HepG2 (cell line): ENCODE results near the gene FCGR3A. TPM values are rescaled to one million over a fixed set of nuclear protein-coding genes. Genes with fewer than 3 reads are reported as not detected.
A peak's percentile ranks its signal among the peaks of the same experiment; 100 is the strongest.
"Not testable (repeated sequence)": the region's sequence is repeated elsewhere in the genome, so short reads cannot be mapped to it uniquely, and the experiment has no call there.

Source experiments
- CBFB ChIP-seq: sonication (generic); formaldehyde crosslinking; IDR thresholded peaks from 2 replicates; pipeline ENCODE4 v1.4.0; 2020; ENCODE audit warnings: missing genetic modification reagents
- CBX2 ChIP-seq, 2 experiments: fragments of 200-600 bp in 1 of 2; sonication (generic); formaldehyde crosslinking in 1 of 2; IDR thresholded peaks; 2 replicates each; pipeline versions ENCODE4 v1.7.0 to v1.8.1; 2018 to 2022; ENCODE audit warnings: low read depth in 2 of 2, low read length in 1 of 2, mild to moderate bottlenecking in 1 of 2, missing genetic modification reagents in 1 of 2
- EEA1 ChIP-seq: sonication (generic); formaldehyde crosslinking; IDR thresholded peaks from 2 replicates; pipeline ENCODE4 v1.5.1; 2020; ENCODE audit warnings: mild to moderate bottlenecking, missing genetic modification reagents, borderline replicate concordance
- ERF ChIP-seq: IDR thresholded peaks from 2 replicates; pipeline ENCODE4 v1.6.1; 2018; ENCODE audit warnings: missing biosample characterization, missing genetic modification reagents
- GATAD1 ChIP-seq: IDR thresholded peaks from 2 replicates; pipeline ENCODE4 v1.6.1; 2016; ENCODE audit warnings: missing genetic modification reagents, missing compliant biosample characterization
- GATAD2A ChIP-seq: IDR thresholded peaks from 2 replicates; pipeline ENCODE4 v1.6.1; 2016
- HOXA3 ChIP-seq: sonication (generic); formaldehyde crosslinking; IDR thresholded peaks from 2 replicates; pipeline ENCODE4 v1.5.0; 2020; ENCODE audit warnings: missing genetic modification reagents
- ISL2 ChIP-seq: sonication (generic); formaldehyde crosslinking; IDR thresholded peaks from 2 replicates; pipeline ENCODE4 v1.5.0; 2020; ENCODE audit warnings: missing genetic modification reagents
- MIER3 ChIP-seq: IDR thresholded peaks from 2 replicates; pipeline ENCODE4 v1.6.1; 2016; ENCODE audit warnings: missing compliant biosample characterization, borderline replicate concordance
- MIXL1 ChIP-seq: IDR thresholded peaks from 2 replicates; pipeline ENCODE4 v1.6.1; 2016
- NKX3-1 ChIP-seq: sonication (generic); formaldehyde crosslinking; IDR thresholded peaks from 2 replicates; pipeline ENCODE4 v1.5.0; 2020; ENCODE audit warnings: missing genetic modification reagents
- RFXAP ChIP-seq: sonication (generic); formaldehyde crosslinking; IDR thresholded peaks from 2 replicates; pipeline ENCODE4 v1.4.0; 2020; ENCODE audit warnings: missing genetic modification reagents, borderline replicate concordance
- SMYD3 ChIP-seq: sonication (generic); formaldehyde crosslinking; IDR thresholded peaks from 2 replicates; pipeline ENCODE4 v1.8.1; 2023; ENCODE audit warnings: mild to moderate bottlenecking, missing genetic modification reagents
- TARDBP ChIP-seq: sonication (generic); formaldehyde crosslinking; IDR thresholded peaks from 2 replicates; pipeline ENCODE4 v1.8.0; 2022; ENCODE audit warnings: mild to moderate bottlenecking, missing genetic modification reagents
- ZBTB7B ChIP-seq: sonication (generic); formaldehyde crosslinking; IDR thresholded peaks from 2 replicates; pipeline ENCODE4 v1.4.0; 2020; ENCODE audit warnings: missing genetic modification reagents
- ZEB1 ChIP-seq: IDR thresholded peaks from 2 replicates; pipeline ENCODE4 v1.6.1; 2012; ENCODE audit warnings: mild to moderate bottlenecking, low read depth, inconsistent platforms; ENCODE audit not compliant: insufficient replicate concordance
- ZMYM3 ChIP-seq: sonication (generic); formaldehyde crosslinking; IDR thresholded peaks from 2 replicates; pipeline ENCODE4 v1.5.1; 2020; ENCODE audit warnings: mild to moderate bottlenecking, missing genetic modification reagents
- ZMYM4 ChIP-seq: sonication (generic); formaldehyde crosslinking; IDR thresholded peaks from 2 replicates; pipeline ENCODE4 v1.8.1; 2023; ENCODE audit warnings: mild to moderate bottlenecking, missing genetic modification reagents
- ZNF160 ChIP-seq: sonication (generic); formaldehyde crosslinking; IDR thresholded peaks from 2 replicates; pipeline ENCODE4 v1.8.0; 2022; ENCODE audit warnings: mild to moderate bottlenecking, inconsistent platforms, missing genetic modification reagents
- ZNF501 ChIP-seq: sonication (generic); formaldehyde crosslinking; IDR thresholded peaks from 2 replicates; pipeline ENCODE4 v1.5.1; 2020; ENCODE audit warnings: mild to moderate bottlenecking, moderate library complexity, missing genetic modification reagents
- ZNF563 ChIP-seq: sonication (generic); formaldehyde crosslinking; IDR thresholded peaks from 2 replicates; pipeline ENCODE4 v1.8.0; 2022; ENCODE audit warnings: mild to moderate bottlenecking, moderate library complexity, missing genetic modification reagents
- ZNF619 ChIP-seq: sonication (generic); formaldehyde crosslinking; IDR thresholded peaks from 2 replicates; pipeline ENCODE4 v1.4.0; 2020; ENCODE audit warnings: mild to moderate bottlenecking, missing genetic modification reagents
- ZNF629 ChIP-seq: sonication (generic); formaldehyde crosslinking; conservative IDR thresholded peaks from 2 replicates; pipeline ENCODE4 v1.5.0; 2020; ENCODE audit warnings: missing genetic modification reagents
- ZNF788 ChIP-seq: sonication (generic); formaldehyde crosslinking; IDR thresholded peaks from 2 replicates; pipeline ENCODE4 v1.5.0; 2020; ENCODE audit warnings: mild to moderate bottlenecking, missing genetic modification reagents, borderline replicate concordance
- ZNF891 ChIP-seq: sonication (generic); formaldehyde crosslinking; IDR thresholded peaks from 2 replicates; pipeline ENCODE4 v1.5.0; 2020; ENCODE audit warnings: mild to moderate bottlenecking, missing genetic modification reagents
- ZSCAN20 ChIP-seq: sonication (generic); formaldehyde crosslinking; IDR thresholded peaks from 2 replicates; pipeline ENCODE4 v1.4.0; 2020; ENCODE audit warnings: missing genetic modification reagents, mild to moderate bottlenecking, borderline replicate concordance
- ZSCAN29 ChIP-seq: sonication (generic); formaldehyde crosslinking; conservative IDR thresholded peaks from 2 replicates; pipeline ENCODE4 v1.4.0; 2020; ENCODE audit warnings: mild to moderate bottlenecking, missing genetic modification reagents
- polyA plus RNA-seq, 8 experiments: library from polyadenylated mRNA; depleted of rRNA in 3 of 8; stranded (reverse) in 7 of 8; unstranded in 1 of 8; fragments of >200 nt; fragmentation: Illumina TruSeq in 4 of 8; extraction: Trizol in 4 of 8; gene quantifications; 2 replicates each; pipeline versions ENCODE4 v1.2.1 to v1.2.3, GENCODE V29; 2011 to 2016; ENCODE audit warnings: low read depth in 4 of 8, missing spikeins in 1 of 8, mixed read lengths in 1 of 8; ENCODE audit not compliant: insufficient read depth in 1 of 8
- total RNA-seq, 5 experiments: library from RNA; depleted of rRNA; stranded (reverse); fragments of >200 nt; fragmentation: Illumina TruSeq; extraction: Trizol; gene quantifications; 2 replicates each; pipeline ENCODE4 v1.2.3, GENCODE V29; 2016; ENCODE audit warnings: low read depth in 1 of 5
- TF ChIP-seq, protein P1 (sequence below): sonication (generic); formaldehyde crosslinking; IDR thresholded peaks from 2 replicates; pipeline ENCODE4 v1.8.0; 2022; ENCODE audit warnings: mild to moderate bottlenecking, missing genetic modification reagents
- TF ChIP-seq, protein P2 (sequence below): IDR thresholded peaks from 2 replicates; pipeline ENCODE4 v1.6.1; 2016; ENCODE audit warnings: mild to moderate bottlenecking

FCGR3A gene
- total and polyA plus RNA-seq, 2 of the 13 experiments (the other 11 are each of a cell fraction or from before 2014, with no cell fraction given) = not detected

DNA sequence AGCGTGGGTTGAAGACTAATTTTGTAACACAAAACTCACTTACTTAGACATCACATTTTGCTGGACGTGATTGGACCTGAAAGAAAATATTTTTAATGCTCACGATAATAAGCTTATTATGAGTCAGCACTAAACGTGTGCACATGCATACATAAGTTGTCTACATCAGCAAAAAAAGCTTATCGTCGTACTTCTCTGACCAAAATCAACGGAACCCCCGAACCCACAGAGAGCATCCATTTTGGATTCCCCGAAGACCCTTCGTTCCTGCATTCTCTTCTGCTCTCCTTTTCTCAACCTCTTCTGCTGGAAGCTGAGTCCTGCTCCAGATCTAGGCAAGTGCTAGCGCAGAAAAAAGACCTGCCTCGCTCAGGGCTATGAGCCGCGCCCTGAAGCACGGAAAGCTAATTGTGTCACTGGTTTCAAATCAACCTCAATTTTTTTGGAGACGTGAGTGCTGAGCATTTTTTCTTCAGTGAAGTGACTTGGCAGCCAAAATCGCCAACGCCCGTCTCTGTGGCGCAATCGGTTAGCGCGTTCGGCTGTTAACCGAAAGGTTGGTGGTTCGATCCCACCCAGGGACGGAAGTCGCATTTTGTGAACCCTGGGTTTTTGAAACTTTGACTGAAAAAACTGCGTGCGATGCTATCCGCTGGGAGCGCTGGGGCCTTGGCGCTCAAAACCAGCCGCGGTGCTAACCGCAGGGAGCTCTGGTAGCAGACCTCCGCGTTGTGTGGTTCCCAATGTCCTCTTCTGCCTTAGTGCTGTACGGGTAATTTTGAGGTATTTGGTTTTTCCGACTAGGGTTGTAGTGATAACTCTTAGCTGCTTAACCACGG is 9.7 kb downstream of the FCGR3A start (continued):
- TF ChIP-seq CBX2 (IDR thresholded peaks at IDR 0.05; ENCODE audit: low read depth, low read length) = not testable (repeated sequence)
- TF ChIP-seq CBX2 (CRISPR knock-in tag; IDR thresholded peaks at IDR 0.05; ENCODE audit: low read depth) (0 out of 2 replicates have a peak, but pooled peaks have one; percentile 49), TARDBP (peak; percentile 50; the same call in 1 of the 2 replicates), ZNF788 (CRISPR knock-in tag) (peak; percentile 72; the same call in 1 of the 2 replicates), ERF (CRISPR knock-in tag) (peak; percentile 44), ZNF563 (0 out of 2 replicates have a peak, but pooled peaks have one; percentile 19), ZMYM4 (CRISPR knock-in tag) (peak; percentile 57; the same call in 1 of the 2 replicates), RFXAP (peak; percentile 59; the same call in 1 of the 2 replicates), EEA1 (CRISPR knock-in tag) (peak; percentile 53; the same call in 1 of the 2 replicates), NKX3-1 (peak; percentile 67; the same call in 1 of the 2 replicates), ZNF891 (CRISPR knock-in tag) (peak; percentile 71; the same call in 1 of the 2 replicates), ZNF501 (CRISPR knock-in tag) (peak; percentile 58; the same call in 1 of the 2 replicates), GATAD2A (CRISPR knock-in tag) (peak; percentile 62), GATAD1 (CRISPR knock-in tag) (peak; percentile 49; the same call in 1 of the 2 replicates), HOXA3 (CRISPR knock-in tag) (peak; percentile 70; the same call in 1 of the 2 replicates), ZNF619 (0 out of 2 replicates have a peak, but pooled peaks have one; percentile 45), CBFB (peak; percentile 55; the same call in 1 of the 2 replicates), ZSCAN20 (CRISPR knock-in tag) (0 out of 2 replicates have a peak, but pooled peaks have one; percentile 39), ZNF629 (CRISPR knock-in tag) (peak; percentile 50; the same call in 1 of the 2 replicates), ZBTB7B (peak; percentile 48; the same call in 1 of the 2 replicates), ZMYM3 (peak; percentile 77), SMYD3 (0 out of 2 replicates have a peak, but pooled peaks have one; percentile 31), ISL2 (CRISPR knock-in tag) (peak; percentile 72), MIER3 (CRISPR knock-in tag) (peak; percentile 57; the same call in 1 of the 2 replicates), MIXL1 (CRISPR knock-in tag) (0 out of 2 replicates have a peak, but pooled peaks have one; percentile 29), ZNF160 (0 out of 2 replicates have a peak, but pooled peaks have one; percentile 60), ZEB1 (peak; percentile 39), ZSCAN29 (CRISPR knock-in tag) (0 out of 2 replicates have a peak, but pooled peaks have one; percentile 59)
- TF ChIP-seq, protein P1, sequence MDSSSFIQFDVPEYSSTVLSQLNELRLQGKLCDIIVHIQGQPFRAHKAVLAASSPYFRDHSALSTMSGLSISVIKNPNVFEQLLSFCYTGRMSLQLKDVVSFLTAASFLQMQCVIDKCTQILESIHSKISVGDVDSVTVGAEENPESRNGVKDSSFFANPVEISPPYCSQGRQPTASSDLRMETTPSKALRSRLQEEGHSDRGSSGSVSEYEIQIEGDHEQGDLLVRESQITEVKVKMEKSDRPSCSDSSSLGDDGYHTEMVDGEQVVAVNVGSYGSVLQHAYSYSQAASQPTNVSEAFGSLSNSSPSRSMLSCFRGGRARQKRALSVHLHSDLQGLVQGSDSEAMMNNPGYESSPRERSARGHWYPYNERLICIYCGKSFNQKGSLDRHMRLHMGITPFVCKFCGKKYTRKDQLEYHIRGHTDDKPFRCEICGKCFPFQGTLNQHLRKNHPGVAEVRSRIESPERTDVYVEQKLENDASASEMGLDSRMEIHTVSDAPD = peak; percentile 93
- TF ChIP-seq, protein P2, sequence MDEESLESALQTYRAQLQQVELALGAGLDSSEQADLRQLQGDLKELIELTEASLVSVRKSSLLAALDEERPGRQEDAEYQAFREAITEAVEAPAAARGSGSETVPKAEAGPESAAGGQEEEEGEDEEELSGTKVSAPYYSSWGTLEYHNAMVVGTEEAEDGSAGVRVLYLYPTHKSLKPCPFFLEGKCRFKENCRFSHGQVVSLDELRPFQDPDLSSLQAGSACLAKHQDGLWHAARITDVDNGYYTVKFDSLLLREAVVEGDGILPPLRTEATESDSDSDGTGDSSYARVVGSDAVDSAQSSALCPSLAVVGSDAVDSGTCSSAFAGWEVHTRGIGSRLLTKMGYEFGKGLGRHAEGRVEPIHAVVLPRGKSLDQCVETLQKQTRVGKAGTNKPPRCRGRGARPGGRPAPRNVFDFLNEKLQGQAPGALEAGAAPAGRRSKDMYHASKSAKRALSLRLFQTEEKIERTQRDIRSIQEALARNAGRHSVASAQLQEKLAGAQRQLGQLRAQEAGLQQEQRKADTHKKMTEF (CRISPR knock-in tag) = peak; percentile 73; the same call in 1 of the 2 replicates
